H1 (cell line): ENCODE measurements around the gene TNPO3. TPM values are rescaled to one million over a fixed set of nuclear protein-coding genes. Genes with fewer than 3 reads are reported as not detected.

Source experiments
- CTCF ChIA-PET: fragments of 300-600 bp; sonication (Branson Sonifier 250); formaldehyde crosslinking; loops from one replicate; lab custom pipeline; 2021; ENCODE audit not compliant: partially characterized antibody; lab: Charles Lee
- POLR2A ChIA-PET: fragments of 300-600 bp; sonication (Branson Sonifier 250); formaldehyde crosslinking; loops from one replicate; lab custom pipeline; 2021; ENCODE audit warnings: inconsistent platforms; ENCODE audit not compliant: partially characterized antibody; lab: Charles Lee
- DNase-seq, 2 experiments: peaks; one replicate each; pipeline versions ENCODE4 v3.0.0 to v3.0.0-alpha.2; 2010 to 2022; ENCODE audit warnings: low spot score in 2 of 2, low read depth in 1 of 2, mixed read lengths in 1 of 2
- FAIRE-seq: peaks from 2 replicates; lab custom pipeline; 2011; peaks lifted over from hg19 to GRCh38; lab: Jason Lieb, UNC
- H2AFZ ChIP-seq: 2 replicates; pipeline ENCODE4 v1.8.1; 2012; ENCODE audit warnings: low read length, inconsistent platforms
- H2AK5ac ChIP-seq: 2 replicates; pipeline ENCODE4 v1.6.1; 2013; ENCODE audit warnings: low read depth, low read length
- H2BK120ac ChIP-seq: replicated peaks from 2 replicates; pipeline ENCODE3; 2013; ENCODE audit warnings: low read depth, low read length, inconsistent platforms
- H2BK12ac ChIP-seq: 2 replicates; pipeline ENCODE4 v1.6.1; 2013; ENCODE audit warnings: low read depth, low read length
- H2BK15ac ChIP-seq: 2 replicates; pipeline ENCODE4 v1.6.1; 2013; ENCODE audit warnings: low read length
- H2BK20ac ChIP-seq: 2 replicates; pipeline ENCODE4 v1.6.1; 2013; ENCODE audit warnings: low read length
- H2BK5ac ChIP-seq: 2 replicates; pipeline ENCODE4 v1.6.1; 2013; ENCODE audit warnings: low read depth, low read length
- H3K14ac ChIP-seq: 2 replicates; pipeline ENCODE4 v1.6.1; 2013; ENCODE audit warnings: inconsistent platforms; ENCODE audit not compliant: insufficient read length
- H3K18ac ChIP-seq: 2 replicates; pipeline ENCODE4 v1.6.1; 2013; ENCODE audit warnings: low read length; ENCODE audit errors: extremely low read depth
- H3K23ac ChIP-seq: 2 replicates; pipeline ENCODE4 v1.6.1; 2013; ENCODE audit warnings: inconsistent platforms; ENCODE audit not compliant: insufficient read length
- H3K23me2 ChIP-seq: 2 replicates; pipeline ENCODE4 v1.6.1; 2013; ENCODE audit warnings: low read depth, low read length
- H3K27ac ChIP-seq: 2 replicates; pipeline ENCODE4 v1.6.1; 2011; ENCODE audit warnings: low read depth, low read length, inconsistent platforms
- H3K27me3 ChIP-seq, 4 experiments: replicated peaks in 1 of 4; 1 replicate in 1 of 4; 2 replicates in 3 of 4; pipeline versions ENCODE4 v1.6.1 to v1.8.1; 2011 to 2013; ENCODE audit warnings: low read length in 3 of 4, mild to moderate bottlenecking in 3 of 4, inconsistent platforms in 2 of 4, mixed read lengths in 2 of 4, moderate library complexity in 1 of 4; ENCODE audit not compliant: control insufficient read depth in 3 of 4, insufficient read depth in 3 of 4; ENCODE audit errors: extremely low read depth in 1 of 4
- H3K36me3 ChIP-seq, 4 experiments: 2 replicates each; pipeline versions ENCODE4 v1.6.1 to v1.8.1; 2011 to 2013; ENCODE audit warnings: mild to moderate bottlenecking in 4 of 4, low read length in 3 of 4, moderate library complexity in 2 of 4, control low read depth in 1 of 4, inconsistent platforms in 1 of 4; ENCODE audit not compliant: insufficient read depth in 4 of 4, control insufficient read depth in 2 of 4
- H3K4ac ChIP-seq: replicated peaks from 2 replicates; pipeline ENCODE3; 2013; ENCODE audit warnings: low read length, low read depth, mixed read lengths, inconsistent platforms; ENCODE audit not compliant: insufficient read length
- H3K4me1 ChIP-seq, 4 experiments: replicated peaks in 1 of 4; 1 replicate in 1 of 4; 2 replicates in 3 of 4; pipeline versions ENCODE4 v1.6.1 to v1.8.1; 2011 to 2013; ENCODE audit warnings: low read length in 3 of 4, inconsistent platforms in 2 of 4, mixed read lengths in 1 of 4; ENCODE audit not compliant: insufficient read depth in 4 of 4, control insufficient read depth in 3 of 4
- H3K4me2 ChIP-seq, 2 experiments: 2 replicates each; pipeline versions ENCODE4 v1.6.1 to v1.8.1; 2011 to 2013; ENCODE audit warnings: low read depth in 2 of 2, low read length in 2 of 2, control low read depth in 1 of 2, inconsistent platforms in 1 of 2, mild to moderate bottlenecking in 1 of 2; ENCODE audit not compliant: insufficient read depth in 1 of 2
- H3K4me3 ChIP-seq, 4 experiments: fragments of 200-600, 300-600 bp in 1 of 4; sonication (generic), shearing (Covaris generic), sonication (Bioruptor Twin) in 1 of 4; 2 replicates each; pipeline versions ENCODE4 v1.5.1 to v1.8.1; 2011 to 2016; ENCODE audit warnings: low read length in 4 of 4, low read depth in 3 of 4, control low read depth in 2 of 4, inconsistent platforms in 2 of 4, mild to moderate bottlenecking in 2 of 4, mixed read lengths in 1 of 4, moderate library complexity in 1 of 4; ENCODE audit not compliant: insufficient read depth in 2 of 4; ENCODE audit errors: extremely low read depth in 1 of 4
- H3K56ac ChIP-seq: replicated peaks from 2 replicates; pipeline ENCODE3; 2013; ENCODE audit warnings: low read depth, mild to moderate bottlenecking, mixed read lengths, low read length, inconsistent platforms; ENCODE audit not compliant: insufficient read length
- H3K79me1 ChIP-seq: 2 replicates; pipeline ENCODE4 v1.6.1; 2013; ENCODE audit warnings: low read depth, low read length, control low read depth
- H3K79me2 ChIP-seq, 2 experiments: 2 replicates each; pipeline versions ENCODE4 v1.6.1 to v1.8.1; 2012 to 2013; ENCODE audit warnings: low read length in 2 of 2, mild to moderate bottlenecking in 2 of 2, inconsistent platforms in 1 of 2; ENCODE audit not compliant: insufficient read depth in 2 of 2, control insufficient read depth in 1 of 2
- H3K9ac ChIP-seq, 4 experiments: replicated peaks in 1 of 4; 1 replicate in 1 of 4; 2 replicates in 3 of 4; pipeline versions ENCODE4 v1.6.1 to v1.8.1; 2011 to 2013; ENCODE audit warnings: low read depth in 3 of 4, low read length in 3 of 4, control low read depth in 2 of 4, mild to moderate bottlenecking in 2 of 4, moderate library complexity in 2 of 4, inconsistent platforms in 1 of 4; ENCODE audit errors: extremely low read depth in 1 of 4
- H3K9me3 ChIP-seq, 2 experiments: 2 replicates each; pipeline versions ENCODE4 v1.6.1 to v1.8.1; 2012 to 2013; ENCODE audit warnings: mild to moderate bottlenecking in 2 of 2, moderate library complexity in 2 of 2, control low read depth in 1 of 2, inconsistent platforms in 1 of 2, low read depth in 1 of 2, low read length in 1 of 2, mixed read lengths in 1 of 2; ENCODE audit not compliant: insufficient read depth in 2 of 2
- H4K20me1 ChIP-seq, 2 experiments: replicated peaks in 1 of 2; 2 replicates each; pipeline versions ENCODE3 to v1.8.1; 2011 to 2013; ENCODE audit warnings: inconsistent platforms in 2 of 2, low read length in 2 of 2, mild to moderate bottlenecking in 1 of 2; ENCODE audit not compliant: insufficient read depth in 2 of 2, control insufficient read depth in 1 of 2
- H4K5ac ChIP-seq: 2 replicates; pipeline ENCODE4 v1.6.1; 2013; ENCODE audit warnings: low read length, low read depth, mixed read lengths, inconsistent platforms; ENCODE audit not compliant: insufficient read length
- H4K8ac ChIP-seq: 2 replicates; pipeline ENCODE4 v1.8.0; 2013; ENCODE audit warnings: mild to moderate bottlenecking, moderate library complexity, low read length, inconsistent platforms; ENCODE audit not compliant: insufficient read depth; ENCODE audit errors: extremely low read depth
- H4K91ac ChIP-seq: replicated peaks from 2 replicates; pipeline ENCODE3; 2013; ENCODE audit warnings: low read length, mixed read lengths, inconsistent platforms; ENCODE audit not compliant: insufficient read length
- ATF2 ChIP-seq: IDR thresholded peaks from 2 replicates; pipeline ENCODE4 v1.6.1; 2012; ENCODE audit warnings: low read length, inconsistent platforms
- BCL11A ChIP-seq, 2 experiments: IDR thresholded peaks; one replicate each; pipeline ENCODE4 v1.6.1; 2011; ENCODE audit warnings: low read depth in 2 of 2, low read length in 2 of 2, mild to moderate bottlenecking in 2 of 2
- EZH2 ChIP-seq: fragments of 200-600 bp; sonication (generic); IDR thresholded peaks from 2 replicates; pipeline ENCODE4 v1.7.1; 2012; ENCODE audit warnings: low read depth, mild to moderate bottlenecking, moderate library complexity, low read length, inconsistent platforms; ENCODE audit not compliant: severe bottlenecking
- FOSL1 ChIP-seq: IDR thresholded peaks from 2 replicates; pipeline ENCODE4 v1.6.1; 2011; ENCODE audit warnings: mild to moderate bottlenecking, low read depth, low read length, moderate library complexity; ENCODE audit not compliant: insufficient read depth
- GTF2F1 ChIP-seq: IDR thresholded peaks from 2 replicates; pipeline ENCODE4 v1.6.1; 2012; ENCODE audit warnings: low read depth, low read length, improper control_type of control experiment, borderline replicate concordance
- HDAC2 ChIP-seq, 2 experiments: fragments of 300-600 bp in 1 of 2; sonication (generic) in 1 of 2; IDR thresholded peaks; 2 replicates each; pipeline ENCODE4 v1.6.1; 2011 to 2012; ENCODE audit warnings: low read depth in 2 of 2, low read length in 2 of 2, mild to moderate bottlenecking in 2 of 2, moderate library complexity in 2 of 2, borderline replicate concordance in 1 of 2, inconsistent platforms in 1 of 2
- KDM5A ChIP-seq: fragments of 200-600 bp; IDR thresholded peaks from 2 replicates; pipeline ENCODE4 v1.7.1; 2012; ENCODE audit warnings: mild to moderate bottlenecking, low read length, inconsistent platforms, mixed read lengths
- NRF1 ChIP-seq: IDR thresholded peaks from 2 replicates; pipeline ENCODE4 v1.6.1; 2011; ENCODE audit warnings: mild to moderate bottlenecking, low read depth, low read length, improper control_type of control experiment
- RAD21 ChIP-seq, 2 experiments: IDR thresholded peaks in 1 of 2; conservative IDR thresholded peaks in 1 of 2; 2 replicates each; pipeline ENCODE4 v1.6.1; 2011; ENCODE audit warnings: low read depth in 2 of 2, low read length in 2 of 2, improper control_type of control experiment in 1 of 2, inconsistent platforms in 1 of 2, mild to moderate bottlenecking in 1 of 2, moderate library complexity in 1 of 2
- SIRT6 ChIP-seq: IDR thresholded peaks from one replicate; pipeline ENCODE4 v1.7.1; 2012; ENCODE audit warnings: low read length, inconsistent platforms
- SUZ12 ChIP-seq: fragments of 200-600 bp; sonication (generic); IDR thresholded peaks from 2 replicates; pipeline ENCODE4 v1.6.1; 2012; ENCODE audit warnings: mild to moderate bottlenecking, inconsistent platforms, low read length, moderate library complexity, mixed read lengths
- WGBS, 2 experiments: shearing (Covaris generic) in 1 of 2; methylation state at CpG; one replicate each; pipeline versions ENCODE4 v1.1.6 to v1.1.7; 2013 to 2015; ENCODE audit warnings: low lambda C conversion rate in 2 of 2, mixed read lengths in 2 of 2, inconsistent platforms in 1 of 2, low coverage in 1 of 2, missing lambda C conversion rate in 1 of 2; ENCODE audit not compliant: insufficient replicate concordance in 2 of 2, insufficient coverage in 1 of 2, insufficient read length in 1 of 2; ENCODE audit errors: extremely low coverage in 1 of 2, missing lambda C conversion rate in 1 of 2; 5-methylcytosine and 5-hydroxymethylcytosine counted together
- polyA plus RNA-seq, 7 experiments: library from polyadenylated mRNA; depleted of rRNA in 3 of 7; stranded (reverse) in 5 of 7; unstranded in 2 of 7; fragments of >200 nt in 5 of 7; fragments of 200-250 nt in 2 of 7; gene quantifications; 1 replicate in 5 of 7; 2 replicates in 1 of 7; 4 replicates in 1 of 7; pipeline versions ENCODE4 v1.2.1 to v1.2.3, GENCODE V29; 2011 to 2013; ENCODE audit warnings: missing spikeins in 2 of 7, mixed read lengths in 2 of 7
- total RNA-seq: library from RNA; stranded (reverse); fragmentation: NEBNext Ultra II Directional; extraction: Animal tissue kit (Norgen Biotek cat#: 25700); gene quantifications from 2 replicates; pipeline ENCODE4 v1.2.1, GENCODE V29; 2021

TNPO3 gene
- total and polyA plus RNA-seq, 2 of the 8 experiments (the other 6 are each of a cell fraction or from before 2014, with no cell fraction given): 67.6 to 99.2 TPM

- Histone ChIP-seq H3K18ac (no peak overlapping the region), H2BK120ac (no peak overlapping the region), H2AFZ (no peak overlapping the region; the same call in 1 of the 2 replicates), H3K4ac (no peak overlapping the region), H3K27me3 (peaks cover 24 to 60% (median 41%) of the 10 kb centered on the region in 4 experiments), H3K36me3 (no peaks in the 10 kb centered on the region), H3K4me1 (peaks cover 0 to 7% (median 5%) of the 10 kb centered on the region in 4 experiments; a peak in 3 of 7 replicates), H2AK5ac (no peak overlapping the region), H2BK15ac (no peak overlapping the region), H4K91ac (no peak overlapping the region), H3K14ac (no peak overlapping the region), H3K9me3 (no peaks in the 10 kb centered on the region), H3K4me3 (peak overlapping the region; percentile 22 to 69 (median 58); a peak in 7 of 8 replicates), H2BK5ac (no peak overlapping the region), H2BK20ac (no peak overlapping the region), H3K9ac (no peak overlapping the region), H3K79me2 (no peaks in the 10 kb centered on the region), H3K27ac (no peak overlapping the region), H4K20me1 (peaks cover 0 to 3% of the 10 kb centered on the region in 2 experiments), H4K5ac (no peak overlapping the region), H3K4me2 (peak overlapping the region; percentile 66 to 100), H3K79me1 (no peaks in the 10 kb centered on the region), H4K8ac (peak overlapping the region; percentile 36; the same call in 1 of the 2 replicates), H3K23me2 (peaks cover 14% of the 10 kb centered on the region; the same call in 1 of the 2 replicates), H3K56ac (no peak overlapping the region), H3K23ac (no peak overlapping the region), H2BK12ac (no peak overlapping the region)
- WGBS, 2 experiments: 62% methylated on average over 17 of the region's 17 CpGs; no CpG with 5 or more reads in 1 of the 2 experiments
- POLR2A ChIA-PET: interaction anchor here (1.6 kb wide), 1 partner anchor 11 kb away, joined by 7 read pairs; no protein-coding TSS in a partner anchor
- DNase-seq (no peak), FAIRE-seq (no peak)
- CTCF ChIA-PET: interaction anchor here (1.1 to 2.1 kb wide), 6 partner anchors 10 to 272 kb away, joined by 3 to 15 read pairs (median 4); no protein-coding TSS in a partner anchor
- no peak for TF ChIP-seq RAD21 (IDR thresholded peaks at IDR 0.05 in 1 of 2, conservative IDR thresholded peaks at IDR 0.05 in 1 of 2; ENCODE audit: low read depth in 2 of 2, low read length in 2 of 2)
- no peak for TF ChIP-seq SIRT6
- no peak for TF ChIP-seq GTF2F1
- TF ChIP-seq EZH2: no peak
- TF ChIP-seq HDAC2 (IDR thresholded peaks at IDR 0.05; ENCODE audit: borderline replicate concordance in 1 of 2, low read depth in 2 of 2, low read length in 2 of 2): no peak
- no peak for TF ChIP-seq BCL11A (IDR thresholded peaks at IDR 0.05; ENCODE audit: low read depth in 2 of 2, low read length in 2 of 2)
- TF ChIP-seq KDM5A: no peak
- TF ChIP-seq SUZ12: no peak
- no peak for TF ChIP-seq ATF2
- TF ChIP-seq FOSL1: no peak
- TF ChIP-seq NRF1: no peak
Measured at GRCh38 chr7:128937271-128937646, 117.7 kb downstream of the TNPO3 start.
